Chondrocyte (in vitro differentiated cells): Measurements from ENCODE around the gene CPPED1. TPM values are rescaled to one million over a fixed set of nuclear protein-coding genes. Genes with fewer than 3 reads are reported as not detected.

ENCODE experiments used
- DNase-seq: peaks from one replicate; pipeline ENCODE4 v3.0.0; 2021; ENCODE audit warnings: mixed read lengths, low spot score
- H3K27ac Mint-ChIP-seq: one replicate; pipeline ENCODE4 v1.8.0; 2021; ENCODE audit warnings: mild to moderate bottlenecking, moderate library complexity, mixed read lengths; ENCODE audit not compliant: unreplicated experiment
- H3K27me3 Mint-ChIP-seq: 2 replicates; pipeline ENCODE4 v1.8.0; 2021; ENCODE audit warnings: low read depth, mixed read lengths
- H3K36me3 Mint-ChIP-seq: 2 replicates; pipeline ENCODE4 v1.8.0; 2021; ENCODE audit warnings: low read depth, mixed read lengths
- H3K4me1 Mint-ChIP-seq: 2 replicates; pipeline ENCODE4 v1.8.0; 2021; ENCODE audit warnings: low read depth, mild to moderate bottlenecking, mixed read lengths
- H3K4me3 Mint-ChIP-seq: one replicate; pipeline ENCODE4 v1.8.0; 2021; ENCODE audit warnings: mild to moderate bottlenecking, moderate library complexity, mixed read lengths; ENCODE audit not compliant: unreplicated experiment
- H3K9me3 Mint-ChIP-seq: 2 replicates; pipeline ENCODE4 v1.8.0; 2021; ENCODE audit warnings: low read depth, mixed read lengths
- CTCF ChIP-seq: fragments of 200-600 bp; sonication (generic); IDR thresholded peaks from 2 replicates; pipeline ENCODE4 v1.5.0; 2021; ENCODE audit warnings: antibody characterized with exemption, mild to moderate bottlenecking, moderate library complexity
- total RNA-seq: library from RNA; stranded (reverse); gene quantifications from 3 replicates; pipeline ENCODE4 v1.2.1, GENCODE V29; 2021

CPPED1 gene
- total RNA-seq, 1 donor from 2014 or later, result 18.1 TPM

- no peak for DNase-seq
- Mint-ChIP-seq H3K4me3 (no peak overlapping the region), H3K9me3 (no peaks in the 10 kb centered on the region), H3K27ac (no peak overlapping the region), H3K27me3 (no peaks in the 10 kb centered on the region), H3K36me3 (no peaks in the 10 kb centered on the region), H3K4me1 (no peaks in the 10 kb centered on the region)
- no peak for TF ChIP-seq CTCF
Measured at GRCh38 chr16:12703935-12704334, 99.8 kb downstream of the CPPED1 start.

GRCh38 chr16:12700161-12700560 is 103.5 kb downstream of the CPPED1 start:
- Mint-ChIP-seq H3K4me3 (no peak overlapping the region), H3K27ac (no peak overlapping the region), H3K27me3 (no peaks in the 10 kb centered on the region), H3K36me3 (peaks cover 2% of the 10 kb centered on the region), H3K9me3 (no peaks in the 10 kb centered on the region), H3K4me1 (no peaks in the 10 kb centered on the region)
- no peak for DNase-seq
- TF ChIP-seq CTCF, result no peak

- Mint-ChIP-seq H3K9me3 (no peaks in the 10 kb centered on the region), H3K36me3 (peaks cover 2% of the 10 kb centered on the region), H3K4me1 (no peaks in the 10 kb centered on the region), H3K4me3 (no peak overlapping the region), H3K27ac (no peak overlapping the region), H3K27me3 (no peaks in the 10 kb centered on the region)
- TF ChIP-seq CTCF, result no peak
- DNase-seq, result no peak
Measured at GRCh38 chr16:12699161-12699560, 104.5 kb downstream of the CPPED1 start.

DNA sequence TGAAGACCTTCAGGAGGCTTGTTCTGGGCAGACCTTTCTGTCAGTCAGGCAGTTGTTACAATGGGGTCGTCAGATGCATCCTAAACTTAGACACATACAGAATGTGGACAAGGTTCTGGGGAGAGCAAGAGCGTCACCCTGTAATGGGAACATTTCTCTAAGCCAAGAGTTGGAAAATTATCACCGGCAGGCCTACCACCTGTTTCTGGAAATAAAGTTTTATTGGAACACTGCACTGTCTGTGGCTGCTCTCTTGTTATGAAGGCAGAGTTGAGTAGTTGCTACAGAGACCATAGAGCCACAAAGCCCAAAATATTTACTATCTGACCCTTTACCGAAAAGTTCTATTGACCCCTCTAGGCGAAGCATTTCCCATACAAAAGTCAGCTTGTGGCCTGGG is 106.2 kb downstream of the CPPED1 start:
- Mint-ChIP-seq H3K4me3 (no peak overlapping the region), H3K4me1 (no peaks in the 10 kb centered on the region), H3K9me3 (no peaks in the 10 kb centered on the region), H3K27ac (no peak overlapping the region), H3K27me3 (no peaks in the 10 kb centered on the region), H3K36me3 (peaks cover 2% of the 10 kb centered on the region)
- no peak for DNase-seq
- TF ChIP-seq CTCF, result no peak

- TF ChIP-seq CTCF, result no peak
- peaks cover 2% of the 10 kb centered on the region for H3K36me3 Mint-ChIP-seq
- no peaks in the 10 kb centered on the region for H3K4me1 Mint-ChIP-seq
Measured at GRCh38 chr16:12695454-12695853, 108.2 kb downstream of the CPPED1 start.

More at GRCh38 chr16:12695454-12695853, 108.2 kb downstream of the CPPED1 start:
- Mint-ChIP-seq H3K27ac (no peak overlapping the region), H3K27me3 (no peaks in the 10 kb centered on the region), H3K9me3 (no peaks in the 10 kb centered on the region), H3K4me3 (no peak overlapping the region)
- no peak for DNase-seq
